ENCODE measurements around the gene NUSAP1.

- TF ChIP-seq, protein P1, sequence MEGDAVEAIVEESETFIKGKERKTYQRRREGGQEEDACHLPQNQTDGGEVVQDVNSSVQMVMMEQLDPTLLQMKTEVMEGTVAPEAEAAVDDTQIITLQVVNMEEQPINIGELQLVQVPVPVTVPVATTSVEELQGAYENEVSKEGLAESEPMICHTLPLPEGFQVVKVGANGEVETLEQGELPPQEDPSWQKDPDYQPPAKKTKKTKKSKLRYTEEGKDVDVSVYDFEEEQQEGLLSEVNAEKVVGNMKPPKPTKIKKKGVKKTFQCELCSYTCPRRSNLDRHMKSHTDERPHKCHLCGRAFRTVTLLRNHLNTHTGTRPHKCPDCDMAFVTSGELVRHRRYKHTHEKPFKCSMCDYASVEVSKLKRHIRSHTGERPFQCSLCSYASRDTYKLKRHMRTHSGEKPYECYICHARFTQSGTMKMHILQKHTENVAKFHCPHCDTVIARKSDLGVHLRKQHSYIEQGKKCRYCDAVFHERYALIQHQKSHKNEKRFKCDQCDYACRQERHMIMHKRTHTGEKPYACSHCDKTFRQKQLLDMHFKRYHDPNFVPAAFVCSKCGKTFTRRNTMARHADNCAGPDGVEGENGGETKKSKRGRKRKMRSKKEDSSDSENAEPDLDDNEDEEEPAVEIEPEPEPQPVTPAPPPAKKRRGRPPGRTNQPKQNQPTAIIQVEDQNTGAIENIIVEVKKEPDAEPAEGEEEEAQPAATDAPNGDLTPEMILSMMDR (conservative IDR thresholded peaks at IDR 0.05; ENCODE audit: low read length) = no peak
- TF ChIP-seq EZH2phosphoT487 (IDR thresholded peaks at IDR 0.05; ENCODE audit: borderline replicate concordance, low read depth, low read length) = no peak
Observed at GRCh38 chr15:41416128-41416741, 83.6 kb downstream of the NUSAP1 start.

Data from OCI-LY7 (cell line).